ENCODE data around the gene SLAMF8.
A peak's percentile ranks its signal among the peaks of the same experiment; 100 is the strongest.

The SLAMF8 gene

DNA sequence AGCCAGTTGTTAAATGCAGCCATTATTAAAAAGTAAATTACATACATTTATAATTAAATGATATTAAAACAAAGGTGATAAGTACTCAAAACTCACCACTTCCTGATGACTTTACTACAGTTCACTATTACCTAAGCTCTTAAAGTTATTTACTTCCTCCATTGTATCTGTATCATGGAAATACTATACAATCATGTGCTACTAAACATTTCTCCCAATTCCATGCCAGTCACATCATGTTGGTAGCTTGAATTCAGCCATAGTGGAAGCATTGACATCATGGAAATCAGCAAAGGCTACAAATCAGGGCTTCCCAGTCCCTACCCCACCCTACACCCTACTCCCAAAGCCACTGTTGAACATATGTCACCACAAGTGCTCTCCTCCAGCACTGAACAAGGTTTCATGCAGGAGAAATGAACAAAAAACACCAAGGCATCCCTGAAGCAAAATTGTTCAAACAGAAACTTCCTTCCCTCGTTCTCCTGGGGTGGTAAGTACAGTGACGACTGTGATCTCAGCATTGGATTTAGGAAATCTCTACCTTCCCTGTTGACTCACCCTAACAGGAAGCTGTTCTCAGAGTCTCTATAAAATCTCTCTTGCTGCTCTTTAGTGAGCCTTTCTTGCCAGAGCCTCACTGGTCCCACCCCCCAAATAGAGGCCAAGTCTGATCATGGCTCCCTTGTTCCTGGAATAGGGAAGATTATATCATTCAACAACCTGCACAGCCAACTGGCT, 23.1 kb downstream of the SLAMF8 start:
- DNase-seq = no peak

DNA sequence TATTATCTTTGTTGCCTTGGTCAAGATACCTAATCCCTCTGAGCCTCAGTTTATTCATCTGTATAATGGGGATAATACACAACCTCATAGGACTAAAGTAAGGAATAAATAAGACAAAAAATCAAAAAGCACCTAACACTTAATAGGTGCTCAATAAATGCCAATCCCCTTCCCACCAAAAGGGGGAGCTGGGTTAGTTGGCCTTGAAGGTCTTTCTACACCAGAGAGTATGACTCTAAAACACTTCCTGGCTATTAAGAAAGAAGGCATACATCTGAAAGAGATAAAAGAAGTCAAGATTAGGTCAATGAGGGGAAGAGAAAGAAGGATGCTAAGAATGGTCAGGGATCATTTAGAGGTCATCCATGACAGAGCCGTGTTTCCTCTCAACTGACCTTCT, 24.7 kb downstream of the SLAMF8 start:
- no peak for DNase-seq

DNA sequence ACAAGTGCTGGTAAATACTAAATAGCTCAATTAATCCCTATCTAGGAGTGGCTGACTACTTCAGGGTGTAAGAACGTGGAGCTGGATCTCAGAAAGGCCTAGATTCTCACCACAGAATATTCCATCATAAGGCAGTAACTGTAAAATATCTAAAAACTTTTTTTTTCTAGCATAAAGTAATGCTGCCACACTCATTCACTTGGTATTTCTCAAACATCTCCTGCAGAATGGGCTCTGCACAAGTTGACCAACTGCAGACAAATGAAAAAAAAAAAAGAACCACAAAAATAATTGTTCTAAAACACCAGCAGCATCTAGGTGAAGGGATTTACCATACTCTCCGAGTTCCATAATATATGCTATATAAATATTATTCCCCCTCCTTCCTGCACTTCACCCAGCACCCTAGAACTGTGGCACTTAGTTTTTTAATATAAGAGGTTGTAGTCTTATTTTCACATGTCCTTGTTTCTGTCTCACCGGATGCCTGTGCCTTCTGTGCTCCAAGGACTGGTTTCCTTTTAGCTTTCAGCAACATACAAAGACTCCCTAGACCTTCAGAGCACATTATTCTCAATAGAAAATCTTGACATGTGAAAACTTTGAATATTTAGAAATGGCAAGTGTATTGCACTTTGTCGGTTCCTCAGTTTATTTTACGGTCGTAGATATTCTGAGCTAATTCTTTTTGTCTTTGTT, 26.9 kb downstream of the SLAMF8 start:
- no peak for DNase-seq

DNA sequence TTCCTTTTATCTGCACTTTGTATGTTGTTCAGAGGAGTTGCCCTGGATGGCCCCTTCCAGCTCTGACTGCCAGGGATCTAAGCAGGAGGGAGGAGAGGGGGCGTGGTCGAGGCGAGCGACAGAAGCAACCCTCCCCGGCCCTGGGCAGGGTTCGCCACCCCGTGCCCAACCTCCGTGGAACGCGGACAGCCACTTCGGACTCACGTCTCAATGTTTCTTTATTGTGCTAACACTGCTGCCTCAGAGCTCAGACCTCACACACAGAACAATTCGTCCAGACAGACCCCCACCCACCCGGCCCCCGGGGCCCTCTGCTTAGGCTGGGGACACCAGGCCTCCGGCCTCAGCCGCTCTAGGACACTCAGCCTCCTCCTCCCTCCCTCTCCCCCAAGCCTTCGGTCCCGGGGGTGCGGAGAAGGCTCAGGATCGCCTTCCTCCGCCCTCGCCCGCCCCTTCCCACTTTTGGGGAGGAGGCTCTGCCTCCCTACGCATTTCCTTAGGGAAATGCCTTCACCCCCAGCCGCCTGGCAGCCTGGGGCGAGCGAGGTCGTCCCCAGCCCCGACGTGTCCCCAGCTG, 27.5 kb downstream of the SLAMF8 start:
- DNase-seq = no peak

DNA sequence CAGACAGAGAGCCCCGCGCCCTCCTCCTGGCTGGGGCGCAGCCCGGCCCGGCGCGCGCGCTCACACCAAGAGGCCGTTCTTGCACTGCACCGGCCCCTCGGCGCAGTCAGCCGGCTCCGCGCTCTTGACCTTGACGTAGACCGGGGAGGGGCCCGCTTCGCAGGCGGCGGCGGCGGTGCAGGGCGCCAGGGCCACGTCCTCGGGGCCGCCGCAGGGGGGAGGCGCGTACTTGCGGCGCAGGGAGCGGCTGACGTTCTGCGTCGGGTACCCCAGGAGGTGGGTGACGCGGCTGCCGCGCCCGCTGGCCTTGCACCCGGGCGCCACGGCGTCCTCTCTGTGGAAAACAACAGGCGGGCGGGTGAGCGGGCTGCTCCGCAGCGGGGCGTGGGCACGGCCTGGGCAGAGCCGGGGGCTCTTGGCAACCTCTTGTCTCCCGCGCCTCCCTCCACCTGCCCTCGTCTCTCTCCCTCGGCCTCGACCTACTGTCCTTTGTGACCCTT, 28.1 kb downstream of the SLAMF8 start:
- DNase-seq = no peak

DNA sequence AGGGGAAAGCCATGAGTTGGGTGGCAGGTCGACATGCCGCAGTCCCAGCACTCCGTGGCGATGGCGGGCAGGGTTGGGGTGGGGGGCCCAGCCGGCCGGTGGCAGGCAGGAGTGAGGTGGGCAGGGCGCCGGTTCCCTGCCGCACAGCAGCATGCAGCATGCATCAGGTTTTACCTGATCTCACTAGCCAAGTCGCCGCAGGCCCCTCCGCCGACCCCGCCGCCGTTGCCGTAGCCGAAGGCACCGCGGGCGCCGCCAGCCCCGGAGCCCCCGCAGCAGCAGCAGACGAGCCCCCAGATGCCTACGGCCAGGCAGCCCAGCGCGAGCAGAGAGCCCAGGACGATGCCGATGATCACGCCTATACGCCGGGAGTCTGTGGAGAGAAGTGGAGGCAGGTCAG, 29.0 kb downstream of the SLAMF8 start:
- DNase-seq = no peak

DNA sequence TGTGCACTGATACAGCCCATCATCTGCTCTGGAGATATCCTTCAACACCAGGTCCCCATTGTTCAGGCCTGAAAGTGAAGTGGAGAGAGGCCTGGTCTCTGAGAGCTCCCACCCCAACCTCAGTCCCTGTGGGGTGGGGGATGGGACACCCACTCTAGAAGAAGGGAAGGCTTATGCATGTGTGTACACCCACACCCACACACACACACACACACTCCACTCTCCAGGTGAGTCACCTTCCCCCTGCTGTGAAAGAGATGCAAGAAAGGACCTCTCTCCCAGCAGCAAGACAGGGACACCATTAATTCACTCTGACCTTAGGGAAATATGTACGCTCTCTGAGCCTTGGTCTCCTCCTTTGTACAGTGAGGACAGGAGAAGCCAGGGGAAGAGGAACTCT, 29.9 kb downstream of the SLAMF8 start:
- no peak for DNase-seq

DNA sequence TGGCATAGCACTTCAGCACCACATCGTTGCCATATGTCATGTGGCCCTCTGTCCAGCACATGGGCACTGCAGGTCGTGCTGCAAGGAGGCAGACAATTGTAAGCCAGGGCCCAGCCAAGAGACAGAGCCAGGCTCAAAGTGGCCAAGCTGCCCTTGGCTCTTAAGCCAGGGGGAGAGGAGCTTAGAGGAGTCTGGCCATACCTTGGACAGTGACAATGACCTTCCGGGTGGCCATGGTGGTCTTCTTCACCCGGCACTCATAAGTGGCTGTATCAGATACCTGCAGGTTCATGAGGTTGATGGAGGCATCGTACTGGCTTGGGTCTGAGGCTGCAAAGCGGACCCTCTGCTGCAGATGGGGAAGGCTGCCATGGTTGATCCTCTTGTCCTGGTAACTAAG, 31.2 kb downstream of the SLAMF8 start:
- DNase-seq = no peak

DNA sequence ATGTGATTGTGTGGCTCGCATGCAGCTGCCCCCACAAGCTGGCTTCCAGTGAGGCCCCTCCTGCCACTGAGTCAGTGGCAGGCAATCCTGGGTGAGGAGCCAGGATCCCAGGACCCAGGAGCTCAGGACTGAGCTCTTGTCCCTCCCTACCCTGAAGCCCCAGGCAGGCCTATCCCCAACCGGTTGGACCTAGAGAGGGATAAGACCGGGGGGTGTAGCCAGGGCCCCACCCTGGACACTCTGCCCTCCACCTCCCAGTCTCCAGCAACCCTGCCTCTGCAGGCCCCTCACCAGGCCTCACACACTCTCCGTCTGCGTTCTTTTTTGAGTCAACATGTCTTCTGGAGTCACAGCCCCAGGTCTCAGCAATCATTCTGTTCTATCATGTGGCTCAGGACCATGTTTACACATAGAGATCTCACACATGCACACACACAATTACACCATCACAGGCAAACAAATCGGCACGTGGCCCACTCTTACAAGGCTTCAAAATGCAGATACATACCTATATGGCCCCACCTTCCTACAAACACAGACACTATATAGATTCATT, 33.2 kb downstream of the SLAMF8 start:
- DNase-seq = no peak

DNA sequence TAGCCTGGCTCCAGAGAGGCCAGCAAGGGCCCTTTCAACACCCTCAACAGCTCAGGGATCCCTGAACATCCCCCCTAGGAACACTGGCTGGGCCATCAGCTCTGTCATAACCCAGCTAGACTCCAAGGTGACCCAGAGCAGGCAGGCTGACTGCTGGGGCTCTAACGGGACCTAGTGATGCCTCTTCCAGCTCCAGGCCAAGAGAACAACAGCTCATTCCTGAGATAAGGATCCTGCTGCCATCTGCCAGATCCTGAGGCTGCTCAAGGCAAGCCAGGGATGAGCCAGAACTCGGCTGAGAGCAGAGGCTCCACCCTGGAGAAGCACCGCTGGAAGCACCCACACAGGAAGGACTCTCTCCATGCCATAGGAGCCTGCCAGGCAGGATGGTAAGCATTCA, 33.8 kb downstream of the SLAMF8 start:
- DNase-seq = no peak

DNA sequence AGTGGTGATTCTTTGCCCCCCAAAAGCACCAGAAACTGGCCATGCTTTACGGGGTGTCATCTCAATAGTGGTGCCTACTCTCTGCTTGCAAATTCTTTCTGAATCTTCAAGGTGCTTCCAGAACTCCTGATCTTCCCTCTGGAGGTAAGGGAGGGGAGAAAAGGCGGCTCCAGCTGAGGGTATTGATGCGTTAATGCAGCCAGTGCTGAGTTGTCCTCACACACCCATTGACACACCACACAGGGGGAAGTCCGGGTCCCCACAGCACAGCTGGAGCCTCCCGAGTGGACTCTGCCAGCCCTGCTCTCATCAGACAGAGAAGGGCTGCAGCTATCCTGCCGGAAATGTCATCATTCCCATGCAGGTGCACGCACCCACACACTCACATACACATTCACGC, 34.5 kb downstream of the SLAMF8 start:
- DNase-seq = no peak

DNA sequence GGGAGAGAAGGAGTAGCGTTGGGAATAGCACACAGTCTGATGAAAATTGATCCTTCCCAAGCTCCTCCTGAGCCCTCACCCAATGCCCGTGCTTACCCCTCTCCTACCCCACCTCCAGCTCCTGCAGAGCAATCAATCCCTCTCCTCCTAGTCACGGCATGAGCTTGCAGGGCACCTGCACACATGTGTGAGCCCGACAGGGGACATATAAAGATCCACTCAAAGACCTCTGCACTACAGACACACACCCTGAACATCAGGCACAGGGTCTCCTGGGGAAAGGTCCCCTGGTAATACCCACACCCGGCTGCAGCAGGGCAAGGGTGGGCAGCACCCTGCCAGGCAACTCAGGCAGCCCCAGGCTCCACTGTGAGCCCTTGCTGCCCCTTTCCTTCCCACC, 35.4 kb downstream of the SLAMF8 start:
- DNase-seq = no peak

DNA sequence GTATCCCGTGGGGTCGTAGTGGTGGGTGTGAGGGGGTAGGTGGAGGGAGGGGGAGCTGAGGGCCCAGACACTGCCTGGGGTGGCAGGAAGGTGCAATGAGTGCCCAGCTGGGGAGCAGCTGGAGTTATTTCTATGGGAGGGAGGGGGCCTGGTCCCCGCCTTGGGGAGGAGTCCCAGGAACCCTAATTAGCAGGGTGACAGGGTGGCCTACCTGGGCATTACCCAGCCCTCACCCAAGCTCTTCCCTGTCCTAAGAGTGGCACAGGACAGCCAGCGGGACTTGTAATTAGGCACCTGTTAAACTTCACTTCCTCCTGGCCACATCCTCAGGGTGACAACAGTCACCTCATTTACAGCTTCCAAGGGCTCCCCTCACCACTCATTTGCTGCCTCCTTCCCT, 35.9 kb downstream of the SLAMF8 start, which contains the start of gene VSIG8:
TSS of gene VSIG8 (minus strand) at position 101 of the 400 bp plus-strand sequence. CDS start 136 bp downstream, outside the sequence.
- no peak for DNase-seq

DNA sequence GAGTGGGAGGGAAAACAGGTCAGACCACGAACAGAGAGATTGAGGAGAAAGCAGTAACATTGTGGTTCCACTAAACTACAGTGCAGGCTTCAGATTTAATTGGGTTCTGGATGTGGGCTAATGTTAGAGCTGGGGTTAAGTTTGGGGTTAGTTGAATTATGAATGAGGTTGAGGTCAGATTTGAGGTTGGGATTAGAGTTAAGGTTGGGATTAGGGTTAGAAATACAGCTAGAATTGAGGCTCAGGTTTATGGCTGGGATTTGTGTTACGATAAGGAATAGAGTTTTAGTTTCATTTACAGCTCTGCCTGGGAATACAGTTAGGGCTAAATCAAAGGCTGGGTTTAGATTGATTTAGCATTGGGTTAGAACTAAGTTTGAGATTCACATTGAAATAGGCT, 37.6 kb downstream of the SLAMF8 start:
- no peak for DNase-seq

DNA sequence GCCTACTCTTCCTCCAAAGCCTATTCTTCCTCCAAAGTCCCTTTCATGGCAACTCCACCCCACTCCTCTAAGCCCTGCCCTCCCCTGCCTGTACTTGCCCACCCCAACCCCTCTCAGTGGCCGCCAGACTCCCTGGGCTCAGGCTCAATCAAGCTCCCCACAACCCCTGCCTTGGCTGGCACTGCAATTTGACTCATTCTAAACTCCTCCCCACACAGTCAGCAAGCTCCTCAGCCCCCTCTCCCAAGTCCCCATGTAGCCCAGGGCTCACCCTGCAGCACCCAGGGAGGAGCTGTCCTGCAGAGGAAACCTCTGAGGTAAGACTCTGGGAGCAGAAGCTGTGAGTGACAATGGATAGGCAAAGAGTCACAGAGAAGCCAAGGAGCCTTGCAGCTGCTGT, 39.4 kb downstream of the SLAMF8 start:
- DNase-seq = no peak

DNA sequence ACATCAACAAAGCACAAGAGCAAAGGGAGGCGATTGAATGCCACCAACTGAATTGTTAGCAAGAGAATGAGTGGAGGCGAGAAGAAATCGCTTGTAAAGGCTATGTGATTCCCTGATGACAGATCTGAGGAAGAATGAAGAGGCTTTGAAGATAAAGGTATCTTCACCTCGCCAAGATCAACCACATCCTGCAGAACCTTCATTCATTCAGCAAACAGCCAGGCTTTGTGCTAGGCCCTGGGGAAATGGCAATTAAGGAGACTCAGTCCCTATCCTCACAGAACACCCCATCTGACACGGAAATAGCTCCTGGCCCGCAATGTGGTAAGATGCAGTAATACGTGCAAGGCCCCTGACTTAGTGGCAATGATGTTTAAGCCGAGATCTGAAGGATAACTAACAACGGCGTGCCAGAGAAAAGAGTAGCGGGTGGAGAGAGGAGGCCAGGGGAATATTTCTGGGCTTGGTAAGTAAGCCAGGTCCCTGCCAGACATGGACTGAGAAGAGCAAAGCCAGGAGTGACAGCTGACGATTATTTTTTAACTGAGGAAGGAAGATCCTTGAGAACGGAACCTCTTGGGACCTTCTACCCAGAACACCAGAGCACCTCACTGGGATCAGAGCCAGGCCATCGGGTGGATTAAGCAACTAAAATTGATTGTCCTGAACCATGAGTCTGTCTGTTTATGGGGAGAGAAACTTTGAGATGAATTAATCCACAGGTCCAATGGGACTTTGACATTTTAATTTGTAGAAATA, 40.4 kb downstream of the SLAMF8 start:
- DNase-seq = no peak

DNA sequence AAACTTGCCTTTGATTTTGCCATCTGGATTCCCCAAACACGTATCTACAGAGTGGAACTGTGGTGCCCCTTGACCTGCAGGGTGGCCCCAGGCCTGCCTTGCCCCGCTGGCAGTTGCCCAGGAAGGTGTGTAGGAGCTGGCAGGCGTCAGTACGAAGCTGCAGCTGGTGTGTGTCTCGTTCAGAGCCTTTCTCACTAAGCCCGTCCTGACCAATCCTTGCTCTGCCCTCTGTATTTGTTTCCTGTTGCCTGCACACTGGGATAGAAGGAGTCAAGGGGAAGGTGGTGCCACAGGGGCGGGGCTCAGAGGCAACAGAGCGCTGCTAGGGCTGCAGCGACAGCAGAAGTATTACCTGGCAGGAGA, 41.0 kb downstream of the SLAMF8 start:
- DNase-seq = peak; percentile 91

DNA sequence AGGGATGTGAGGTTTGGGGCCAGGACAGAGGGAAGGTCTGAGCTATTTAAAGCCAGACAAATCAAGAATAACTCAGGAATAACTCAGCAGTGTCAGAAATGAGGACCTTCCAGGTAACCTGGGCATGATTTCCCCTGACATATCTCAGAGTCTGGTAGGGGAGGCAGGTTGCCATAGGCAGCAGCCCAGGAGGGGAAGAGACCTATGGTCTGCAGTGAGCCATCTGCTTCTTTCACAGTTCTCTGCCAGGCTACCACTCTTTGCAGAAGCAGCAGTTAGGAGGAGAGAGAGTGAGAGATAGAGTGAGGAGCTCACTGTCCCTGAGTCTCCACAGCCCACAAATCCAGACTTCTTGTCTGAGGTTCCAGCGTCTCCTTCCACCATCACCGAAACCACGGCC, 42.1 kb downstream of the SLAMF8 start:
- no peak for DNase-seq

DNA sequence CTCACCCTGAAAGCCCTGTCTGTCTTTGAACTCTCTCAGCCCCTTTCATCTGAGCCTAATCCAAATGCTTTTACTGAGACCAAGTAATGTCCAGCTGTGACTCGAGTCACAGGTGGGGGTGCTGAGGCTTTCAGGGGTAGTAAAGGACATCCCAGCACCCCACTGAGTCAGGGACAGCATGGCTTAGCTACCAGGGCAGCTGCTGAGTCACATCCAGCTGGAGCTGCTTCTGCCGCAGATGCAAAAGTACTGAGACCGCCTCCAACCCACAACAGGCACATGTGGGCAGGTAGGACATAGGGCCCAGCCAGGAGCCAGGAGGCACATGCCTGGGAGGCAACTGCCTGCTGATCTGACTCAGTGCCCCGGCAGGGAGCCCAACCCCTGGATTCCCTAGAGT, 42.5 kb downstream of the SLAMF8 start:
- DNase-seq = no peak

DNA sequence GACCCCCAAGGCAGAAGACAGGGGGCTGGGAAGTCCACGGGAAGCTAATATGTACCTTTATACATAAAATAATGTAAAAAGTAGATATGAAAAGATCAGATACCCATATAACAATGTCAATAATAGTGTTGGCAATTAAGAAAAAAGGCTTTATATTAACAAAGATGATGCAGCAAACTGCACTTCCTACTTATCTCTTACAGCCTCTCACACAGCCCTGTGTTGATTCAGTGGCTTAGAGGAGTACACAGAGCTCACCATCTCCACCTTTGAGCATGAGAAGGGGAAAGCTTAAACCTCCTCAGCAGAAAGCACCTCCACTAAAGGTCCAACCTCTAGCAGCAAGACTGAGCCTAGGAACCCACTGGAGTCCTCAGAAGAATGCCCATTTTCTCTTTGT, 42.9 kb downstream of the SLAMF8 start:
- no peak for DNase-seq

DNA sequence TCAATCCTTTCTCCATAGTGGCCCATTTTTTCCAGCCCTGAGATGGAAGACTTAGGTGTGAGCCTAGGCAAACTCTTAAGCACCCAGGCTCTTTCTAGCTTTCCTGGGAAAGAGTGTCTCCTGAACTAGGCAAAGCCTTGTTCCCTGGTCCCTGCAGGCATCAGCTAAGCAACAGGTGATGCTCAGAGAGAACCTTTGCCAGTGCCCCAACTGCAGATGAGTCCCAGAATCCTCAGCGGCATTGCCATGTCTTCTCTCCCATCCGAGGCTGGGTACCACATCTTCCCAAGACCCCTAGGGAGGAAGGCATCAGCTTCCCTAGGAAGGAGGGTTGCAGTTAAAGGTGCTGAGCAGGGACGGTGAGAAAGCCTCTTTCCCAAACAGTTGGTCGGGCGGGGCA, 44.0 kb downstream of the SLAMF8 start:
- DNase-seq = no peak

DNA sequence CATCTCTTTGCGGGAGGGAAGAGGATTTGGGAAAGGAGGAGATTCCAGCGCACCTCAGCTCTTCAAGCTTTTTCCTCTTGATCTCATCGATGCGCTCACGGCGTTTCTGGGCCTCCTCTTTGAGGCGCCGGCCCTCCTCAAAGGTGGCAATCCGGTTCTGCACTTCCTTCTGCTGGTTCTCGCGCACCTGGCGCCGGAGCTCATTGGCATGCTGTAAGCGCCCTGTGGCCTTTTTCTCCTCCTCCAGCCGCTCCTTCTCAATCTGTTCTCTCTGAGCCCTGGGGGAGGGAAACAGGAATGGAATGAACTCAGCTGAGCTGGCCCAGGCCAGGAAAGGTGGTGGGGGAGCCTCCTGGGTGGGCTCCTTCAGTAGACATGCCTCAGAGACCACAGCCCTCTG, 46.2 kb downstream of the SLAMF8 start:
- DNase-seq = no peak

DNA sequence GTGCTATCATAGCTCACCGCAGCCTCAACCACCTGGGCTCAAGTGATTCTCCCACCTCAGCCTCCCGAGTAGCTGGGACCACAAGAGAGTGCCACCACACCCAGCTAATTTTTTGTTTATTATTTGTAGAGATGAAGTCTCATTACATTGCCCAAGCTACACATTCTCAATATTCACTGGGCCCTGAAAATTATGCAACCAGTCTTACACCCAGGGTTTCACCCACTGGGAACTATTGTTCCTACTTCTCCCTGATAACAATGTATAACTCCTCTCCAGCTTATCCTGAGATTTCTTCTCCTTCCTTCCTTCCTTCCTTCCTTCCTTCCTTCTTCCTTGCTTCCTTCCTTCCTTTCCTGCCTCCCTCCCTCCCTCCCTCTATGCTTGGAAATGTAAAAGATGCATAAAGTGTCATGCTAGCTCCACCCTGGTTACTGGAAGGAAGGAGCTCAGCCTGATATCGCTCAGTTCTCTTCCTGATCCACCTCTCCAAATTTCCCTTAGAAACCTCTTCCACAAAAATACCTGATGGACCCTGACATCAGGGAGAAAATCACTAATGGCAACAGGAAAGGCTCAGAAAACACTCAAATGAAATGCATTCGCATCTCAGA, 47.0 kb downstream of the SLAMF8 start:
- no peak for DNase-seq
